Measurements from ENCODE around the gene TMEM30B.

GRCh38 chr14:61277232-61277631 lies 3.9 kb downstream of the TMEM30B start:
- TF ChIP-seq CTCF (IDR thresholded peaks at IDR 0.05) (no peak), POLR2A (IDR thresholded peaks at IDR 0.05) (no peak)

Measured in right lobe of liver (tissue), 4 donors.